Activated CD8-positive, alpha-beta memory T cell treated with anti-CD3 and anti-CD28 coated beads, Interleukin-2, amount 50 U/mL, for 24 hours (primary cell): Measurements from ENCODE around the gene HBE1.
"Not testable (repeated sequence)": the region's sequence is repeated elsewhere in the genome, so short reads cannot be mapped to it uniquely, and the experiment has no call there.

Experiments used
- DNase-seq: peaks from one replicate; pipeline ENCODE4 v3.0.0-alpha.2; 2020; ENCODE audit errors: extremely low read depth

Gene HBE1

GRCh38 chr11:5269715-5270147 lies at the start of gene HBE1:
TSS of gene HBE1 (minus strand) at chr11:5269945. CDS start at chr11:5269890, 55 bp downstream.
- DNase-seq, result no peak

DNA sequence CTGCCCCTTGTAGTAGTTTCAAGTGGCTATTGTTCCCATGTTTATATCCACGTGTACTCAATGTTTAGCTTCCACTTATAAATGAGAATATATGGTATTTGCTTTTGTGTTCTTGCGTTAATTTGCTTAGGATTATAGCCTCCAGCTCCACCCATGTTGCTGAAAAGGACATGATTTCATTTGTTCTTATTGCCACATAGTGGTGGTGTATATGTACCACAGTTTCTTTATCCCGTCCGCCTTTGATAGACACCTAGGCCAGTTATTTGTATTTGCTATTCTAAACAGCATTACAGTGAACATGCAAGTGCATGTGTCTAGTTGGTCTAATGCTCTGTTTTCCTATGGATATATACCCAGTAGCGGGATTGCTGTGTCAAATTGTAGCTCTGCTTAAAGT lies 47.5 kb upstream of the HBE1 start:
- DNase-seq, result no peak

DNA sequence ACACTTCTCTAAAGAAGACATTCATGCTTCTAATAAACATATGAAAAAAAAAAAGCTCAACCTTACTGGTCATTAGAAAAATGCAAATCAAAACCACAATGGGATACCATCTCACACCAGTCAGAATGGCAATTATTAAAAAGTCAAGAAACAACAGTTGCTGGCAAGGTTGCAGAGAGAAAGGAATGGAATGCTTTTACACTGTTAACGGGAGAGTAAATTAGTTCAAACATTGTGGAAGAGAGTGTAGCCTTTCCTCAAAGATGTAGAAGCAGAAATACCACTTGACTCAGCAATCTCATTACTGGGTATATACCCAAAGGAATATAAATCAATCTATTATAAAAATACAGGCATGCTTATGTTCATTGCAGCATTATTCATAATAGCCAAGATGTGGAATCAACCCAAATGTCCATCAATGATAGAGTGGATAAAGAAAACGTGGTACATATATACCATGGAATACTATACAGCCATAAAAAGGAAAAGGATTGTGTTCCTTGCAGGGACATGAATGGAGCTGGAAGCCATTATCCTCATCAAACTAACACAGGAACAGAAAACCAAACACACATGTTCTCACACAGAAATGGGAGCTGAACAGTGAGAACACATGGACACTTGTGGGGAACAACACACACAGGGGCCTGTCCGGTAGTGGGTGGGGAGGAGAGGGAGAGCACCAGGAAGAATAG lies 43.7 kb upstream of the HBE1 start:
- not testable (repeated sequence) for DNase-seq

DNA sequence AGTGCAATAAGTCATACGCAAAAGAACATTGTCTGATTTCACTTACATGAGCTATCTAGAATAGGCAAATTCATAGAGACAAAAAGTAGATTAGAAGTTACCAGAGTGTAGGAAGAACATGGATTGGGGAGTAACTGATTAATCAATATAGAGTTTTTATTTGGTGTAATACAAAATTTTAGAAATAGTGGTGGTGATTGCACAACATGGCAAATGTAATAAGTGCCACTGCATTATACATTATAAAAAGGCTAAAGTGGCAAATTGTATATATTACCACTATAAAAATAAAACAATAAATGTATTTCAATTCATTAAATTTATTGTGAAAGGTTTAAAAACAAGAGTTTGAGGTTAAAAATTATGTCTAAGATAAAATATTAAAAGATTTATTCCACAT lies 40.7 kb upstream of the HBE1 start:
- DNase-seq, result no peak

GRCh38 chr11:5307256-5308019 lies 37.7 kb upstream of the HBE1 start:
- DNase-seq, result no peak

DNA sequence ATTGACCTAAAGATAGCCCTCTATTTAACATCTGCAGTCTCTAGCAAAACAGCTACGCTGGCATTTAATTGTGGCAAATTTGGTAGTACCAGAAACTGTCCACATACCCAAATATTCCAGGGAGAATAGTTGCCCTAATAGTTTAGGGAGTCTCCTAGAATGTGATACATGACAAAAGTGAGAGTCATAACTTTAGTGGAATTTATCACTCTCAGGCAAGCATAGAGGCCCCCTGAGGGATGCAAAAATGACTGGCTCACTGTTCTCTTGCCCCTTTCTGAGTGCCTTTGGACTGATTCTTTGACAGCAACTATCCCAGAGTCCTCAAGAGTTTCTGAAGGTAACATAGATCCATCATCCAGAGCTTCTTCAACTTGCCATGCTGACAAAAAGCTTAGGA lies 34.3 kb upstream of the HBE1 start:
- no peak for DNase-seq

- no peak for DNase-seq
These were observed 33.9 kb upstream of the HBE1 start for GRCh38 chr11:5303626-5304025.

DNA sequence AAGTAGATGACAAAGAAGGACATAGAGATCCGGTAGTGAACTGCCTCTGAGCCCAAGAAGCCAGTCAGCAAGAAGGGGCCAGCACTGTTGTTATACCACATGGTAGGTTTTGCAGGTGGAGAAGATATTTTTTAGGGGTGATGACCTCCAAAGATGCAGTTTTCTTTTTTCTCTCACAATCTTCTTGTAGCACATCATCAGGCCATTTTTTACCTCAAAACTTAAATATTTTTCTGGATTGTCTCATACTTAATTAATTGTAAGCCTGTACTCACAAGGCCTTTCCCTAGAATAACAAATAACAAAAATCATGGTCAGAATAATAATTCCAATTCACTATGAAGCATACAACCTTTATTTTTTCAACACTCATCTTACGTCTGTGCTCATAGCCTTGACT lies 32.1 kb upstream of the HBE1 start, which contains the start of gene OR51B4:
OR51B4 (minus strand) TSS at position 101 of the 400 bp plus-strand sequence; CDS start at position 101, 0 bp downstream.
- no peak for DNase-seq

DNA sequence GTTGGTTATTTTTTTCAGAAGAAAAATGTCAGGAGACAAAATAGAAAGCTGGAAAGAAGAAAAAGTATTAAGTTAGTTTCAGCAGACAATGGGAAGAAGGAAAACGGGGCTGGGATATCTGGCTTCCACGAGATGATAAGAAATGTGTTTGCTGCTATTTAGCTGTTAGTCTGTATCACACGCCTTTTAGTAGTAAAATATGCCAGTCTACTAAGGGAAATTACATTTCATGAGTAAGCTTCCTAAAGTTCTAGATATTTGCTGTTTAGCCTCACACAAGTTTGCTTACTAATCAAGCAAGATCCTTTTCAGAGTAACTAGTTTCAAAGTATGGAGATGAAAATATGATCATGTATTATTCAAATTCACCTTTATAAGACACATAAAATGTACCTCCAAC lies 30.5 kb upstream of the HBE1 start:
- no peak for DNase-seq

DNA sequence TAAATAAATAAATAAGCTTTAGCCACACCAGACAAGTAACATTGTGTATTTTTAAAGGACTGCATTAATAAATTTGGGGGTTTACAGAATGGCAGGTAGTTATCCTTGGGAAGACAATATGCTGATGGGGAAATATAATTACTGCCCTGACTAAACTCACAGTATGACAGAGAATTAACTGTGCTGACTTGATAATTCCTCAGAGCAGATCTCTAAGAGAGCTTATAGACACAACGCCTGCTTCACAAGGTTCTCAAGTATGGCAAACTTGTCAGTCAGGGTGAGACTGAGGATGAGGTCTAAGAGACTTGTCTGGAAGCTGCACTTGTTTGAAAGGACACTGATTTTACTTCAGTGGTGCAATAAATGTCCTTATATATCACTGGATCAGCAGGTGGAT lies 28.7 kb upstream of the HBE1 start:
- DNase-seq, result no peak

- DNase-seq, result no peak
These were observed 28.1 kb upstream of the HBE1 start for GRCh38 chr11:5297721-5298323.

DNA sequence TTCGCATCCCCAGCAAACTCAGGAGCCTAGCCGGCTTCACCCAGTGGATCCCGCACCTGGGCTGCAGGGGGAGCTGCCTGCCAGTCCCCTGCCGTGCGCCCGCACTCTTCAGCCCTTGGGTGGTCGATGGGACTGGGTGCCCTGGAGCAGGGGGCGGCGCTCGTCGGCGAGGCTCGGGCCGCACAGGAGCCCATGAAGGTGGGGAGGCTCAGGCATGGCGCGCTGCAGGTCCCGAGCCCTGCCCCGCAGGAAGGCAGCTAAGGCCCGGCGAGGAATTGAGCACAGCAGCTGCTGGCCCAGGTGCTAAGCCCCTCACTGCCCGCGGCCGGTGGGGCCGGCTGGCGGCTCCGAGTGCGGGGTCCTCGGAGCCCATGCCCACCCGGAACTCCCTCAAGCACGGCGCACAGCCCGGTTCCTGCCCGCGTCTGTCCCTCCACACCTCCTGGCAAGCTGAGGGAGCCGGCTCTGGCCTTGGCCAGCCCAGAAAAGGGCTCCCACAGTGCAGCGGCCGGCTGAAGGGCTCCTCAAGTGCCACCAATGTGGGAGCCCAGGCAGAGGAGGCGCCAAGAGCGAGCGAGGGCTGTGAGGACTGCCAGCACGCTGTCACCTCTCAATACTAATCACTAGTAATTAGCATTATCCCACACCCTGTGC lies 24.7 kb upstream of the HBE1 start:
- DNase-seq, result not testable (repeated sequence)

GRCh38 chr11:5293028-5293427 lies 23.3 kb upstream of the HBE1 start:
- DNase-seq, result no peak

GRCh38 chr11:5291207-5291838 lies 21.6 kb upstream of the HBE1 start:
- DNase-seq, result no peak

DNA sequence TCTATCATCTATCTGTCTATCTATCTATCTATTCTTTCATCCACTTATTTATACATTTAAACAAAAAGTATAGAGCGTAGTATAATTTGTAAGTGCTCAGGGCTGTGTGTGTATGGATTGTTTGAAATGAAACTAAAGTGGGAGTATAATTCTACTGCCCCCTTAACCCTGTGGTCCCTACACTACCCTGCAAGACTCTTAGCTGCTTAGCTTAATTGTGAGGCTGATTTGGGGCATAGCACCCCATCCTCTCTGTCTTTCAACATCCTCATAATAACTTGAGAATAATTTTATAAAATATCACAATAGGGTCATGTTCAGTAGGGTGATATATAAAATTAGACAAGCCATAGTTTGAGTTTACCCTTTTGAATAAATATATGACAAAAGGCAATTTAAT lies 20.4 kb upstream of the HBE1 start:
- no peak for DNase-seq

DNA sequence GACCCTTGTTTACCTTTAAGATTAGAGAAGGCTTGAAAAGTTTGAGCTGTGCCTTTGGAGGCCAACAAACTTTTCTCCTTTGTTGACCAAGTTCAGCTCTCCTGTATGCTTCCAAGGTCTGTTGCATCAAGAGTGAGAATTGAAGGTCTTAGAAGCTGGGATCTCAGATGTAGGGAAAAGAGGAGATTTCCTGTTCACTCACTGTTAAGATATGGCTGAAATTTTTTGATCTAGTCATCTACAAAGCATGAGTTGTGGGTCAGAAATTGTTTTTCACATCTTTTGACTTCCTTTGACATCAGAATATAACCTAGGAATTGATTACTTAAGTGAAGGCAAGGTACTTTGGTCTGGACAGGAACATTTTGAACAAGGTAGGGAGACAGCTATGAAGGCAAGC lies 20.0 kb upstream of the HBE1 start:
- no peak for DNase-seq

DNA sequence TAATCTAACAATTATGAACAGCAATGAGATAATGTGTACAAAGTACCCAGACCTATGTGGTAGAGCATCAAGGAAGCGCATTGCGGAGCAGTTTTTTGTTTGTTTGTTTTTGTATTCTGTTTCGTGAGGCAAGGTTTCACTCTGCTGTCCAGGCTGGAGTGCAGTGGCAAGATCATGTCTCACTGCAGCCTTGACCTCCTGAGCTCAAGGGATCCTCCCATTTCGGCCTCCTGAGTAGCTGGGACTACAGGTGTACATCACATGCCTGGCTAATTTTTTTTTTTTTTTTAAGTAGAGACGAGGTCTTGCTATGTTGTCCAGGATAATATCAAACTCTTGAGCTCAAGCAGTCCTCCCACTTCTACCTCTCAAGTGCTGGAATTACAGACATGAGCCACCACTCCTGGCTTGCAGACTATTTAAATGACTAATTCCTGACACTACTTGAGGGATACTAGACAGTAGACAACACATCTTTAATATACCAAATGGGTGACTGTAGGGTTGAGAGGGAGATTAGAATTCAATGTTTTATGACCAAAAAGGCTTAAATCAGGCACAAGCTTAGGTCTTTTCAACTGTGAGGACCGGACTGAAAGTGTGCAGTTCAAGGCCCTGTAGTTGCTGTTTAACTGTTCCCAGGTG lies 19.3 kb upstream of the HBE1 start:
- no peak for DNase-seq

DNA sequence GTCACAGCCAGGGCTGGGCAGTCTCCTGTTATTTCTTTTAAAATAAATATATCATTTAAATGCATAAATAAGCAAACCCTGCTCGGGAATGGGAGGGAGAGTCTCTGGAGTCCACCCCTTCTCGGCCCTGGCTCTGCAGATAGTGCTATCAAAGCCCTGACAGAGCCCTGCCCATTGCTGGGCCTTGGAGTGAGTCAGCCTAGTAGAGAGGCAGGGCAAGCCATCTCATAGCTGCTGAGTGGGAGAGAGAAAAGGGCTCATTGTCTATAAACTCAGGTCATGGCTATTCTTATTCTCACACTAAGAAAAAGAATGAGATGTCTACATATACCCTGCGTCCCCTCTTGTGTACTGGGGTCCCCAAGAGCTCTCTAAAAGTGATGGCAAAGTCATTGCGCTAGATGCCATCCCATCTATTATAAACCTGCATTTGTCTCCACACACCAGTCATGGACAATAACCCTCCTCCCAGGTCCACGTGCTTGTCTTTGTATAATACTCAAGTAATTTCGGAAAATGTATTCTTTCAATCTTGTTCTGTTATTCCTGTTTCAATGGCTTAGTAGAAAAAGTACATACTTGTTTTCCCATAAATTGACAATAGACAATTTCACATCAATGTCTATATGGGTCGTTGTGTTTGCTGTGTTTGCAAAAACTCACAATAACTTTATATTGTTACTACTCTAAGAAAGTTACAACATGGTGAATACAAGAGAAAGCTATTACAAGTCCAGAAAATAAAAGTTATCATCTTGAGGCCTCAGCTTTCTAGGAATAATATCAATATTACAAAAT lies 18.6 kb upstream of the HBE1 start:
- DNase-seq, result no peak

DNA sequence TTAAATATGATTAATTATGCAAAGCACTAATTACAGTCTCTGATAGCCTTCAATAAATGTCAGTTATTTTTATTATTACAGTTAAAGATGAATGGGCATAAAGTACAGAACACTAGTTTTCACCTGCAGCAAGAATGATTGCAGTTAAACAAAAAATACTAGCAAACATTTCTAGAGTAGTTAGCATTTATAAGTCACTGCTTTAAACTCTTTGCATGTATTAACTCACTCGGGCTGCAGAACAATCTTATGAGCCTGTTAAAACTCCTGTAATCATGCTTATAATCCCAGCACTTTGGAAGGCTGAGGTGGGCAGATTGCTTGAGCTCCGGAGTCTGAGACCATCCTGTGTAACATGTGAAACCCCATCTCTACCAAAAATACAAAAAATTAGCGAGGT lies 17.2 kb upstream of the HBE1 start:
- no peak for DNase-seq

GRCh38 chr11:5286351-5286750 lies 16.6 kb upstream of the HBE1 start:
- no peak for DNase-seq
